ENCODE results near the gene MTNR1B. TPM values are rescaled to one million over a fixed set of nuclear protein-coding genes. Genes with fewer than 3 reads are reported as not detected.

Gene MTNR1B
- total RNA-seq, 6 experiments from 2014 or later, result not detected

DNA sequence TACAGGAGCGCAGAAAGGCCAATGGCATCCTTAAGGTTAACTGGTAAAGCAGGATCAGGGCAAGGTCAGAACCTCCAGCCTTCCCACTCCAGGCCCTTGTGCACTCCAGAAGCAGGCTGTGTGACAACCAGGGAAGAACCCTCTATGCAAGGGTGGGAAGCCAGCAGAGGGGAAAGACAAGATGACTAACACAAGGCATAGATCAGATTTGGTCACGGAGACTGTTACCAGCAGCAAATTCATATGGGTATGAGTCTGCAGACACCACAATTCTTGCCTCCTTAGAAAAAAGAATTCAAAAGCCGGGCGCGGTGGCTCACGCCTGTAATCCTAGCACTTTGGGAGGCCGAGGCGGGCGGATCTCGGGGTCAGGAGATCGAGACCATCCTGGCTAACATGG lies 39.8 kb upstream of the MTNR1B start:
- no peak overlapping the region for H3K4me3 ChIP-seq
- WGBS (ENCODE audit: insufficient coverage, low coverage, low lambda C conversion rate, missing lambda C conversion rate), result 95% methylated on average over 7 of the region's 11 CpGs
- intact Hi-C loops (cut with DNase I), result loop anchor here in 1 of 2 donors (10.0 kb wide), 1 partner anchor 135 kb away; no protein-coding TSS in a partner anchor
- no peak overlapping the region for H3K27ac ChIP-seq
- no peaks in the 10 kb centered on the region for H3K9me3 ChIP-seq
- TF ChIP-seq POLR2A (IDR thresholded peaks at IDR 0.05) (no peak), CTCF (IDR thresholded peaks at IDR 0.05) (no peak)
- ATAC-seq (no peak), DNase-seq (no peak)
- H3K4me1 ChIP-seq, result no peaks in the 10 kb centered on the region
- H3K36me3 ChIP-seq, result no peaks in the 10 kb centered on the region
- no peaks in the 10 kb centered on the region for H3K27me3 ChIP-seq

GRCh38 chr11:92931746-92932422 lies 37.6 kb upstream of the MTNR1B start:
- Histone ChIP-seq H3K9me3 (no peaks in the 10 kb centered on the region), H3K4me3 (no peak overlapping the region), H3K4me1 (no peaks in the 10 kb centered on the region), H3K27me3 (no peaks in the 10 kb centered on the region), H3K27ac (no peak overlapping the region), H3K36me3 (no peaks in the 10 kb centered on the region)
- ATAC-seq, result no peak
- DNase-seq, result no peak
- intact Hi-C loops (cut with DNase I), result loop anchor here in 1 of 2 donors (10.0 kb wide), 1 partner anchor 133 kb away; no protein-coding TSS in a partner anchor
- TF ChIP-seq CTCF (IDR thresholded peaks at IDR 0.05) (no peak), POLR2A (IDR thresholded peaks at IDR 0.05) (no peak)
- 46% methylated on average over 3 of the region's 3 CpGs for WGBS (ENCODE audit: insufficient coverage, low coverage, low lambda C conversion rate, missing lambda C conversion rate)

DNA sequence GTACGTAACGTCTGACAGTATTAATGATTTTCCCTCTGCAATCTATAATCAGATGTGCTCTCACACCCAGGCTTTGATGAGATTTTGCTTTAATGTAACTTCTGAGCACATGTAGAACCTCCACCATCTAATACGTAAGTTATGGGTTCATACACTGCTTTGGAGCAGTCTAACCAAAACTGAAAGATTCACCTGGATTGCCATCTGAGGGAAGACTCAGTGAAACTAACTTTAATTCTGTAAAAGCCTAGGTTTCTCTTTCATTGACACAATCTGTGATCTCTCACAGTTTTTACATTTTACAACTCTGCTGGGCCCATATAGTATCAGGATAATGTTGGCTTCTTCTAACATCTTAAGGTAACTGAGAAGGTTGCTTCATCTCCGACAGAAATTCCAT lies 30.1 kb upstream of the MTNR1B start:
- no peak overlapping the region for H3K27ac ChIP-seq
- H3K9me3 ChIP-seq, result no peaks in the 10 kb centered on the region
- TF ChIP-seq CTCF (IDR thresholded peaks at IDR 0.05) (no peak), POLR2A (IDR thresholded peaks at IDR 0.05) (no peak)
- 81% methylated on average over 4 of the region's 4 CpGs for WGBS (ENCODE audit: insufficient coverage, low coverage, low lambda C conversion rate, missing lambda C conversion rate)
- no peak for DNase-seq
- H3K4me1 ChIP-seq, result no peaks in the 10 kb centered on the region
- no peaks in the 10 kb centered on the region for H3K36me3 ChIP-seq
- ATAC-seq, result no peak
- intact Hi-C loops (cut with DNase I), result loop anchor here in 1 of 2 donors (10.0 kb wide), 1 partner anchor 125 kb away; no protein-coding TSS in a partner anchor
- H3K27me3 ChIP-seq, result no peaks in the 10 kb centered on the region
- no peak overlapping the region for H3K4me3 ChIP-seq

- H3K9me3 ChIP-seq, result no peaks in the 10 kb centered on the region
- H3K4me3 ChIP-seq, result no peak overlapping the region
- no peaks in the 10 kb centered on the region for H3K27me3 ChIP-seq
- H3K4me1 ChIP-seq, result no peaks in the 10 kb centered on the region
- no peak overlapping the region for H3K27ac ChIP-seq
- 24% methylated on average over 12 of the region's 12 CpGs for WGBS (ENCODE audit: insufficient coverage, low coverage, low lambda C conversion rate, missing lambda C conversion rate)
- peak; percentile 81 to 90 (median 88) for ATAC-seq
- no peaks in the 10 kb centered on the region for H3K36me3 ChIP-seq
- TF ChIP-seq POLR2A (IDR thresholded peaks at IDR 0.05) (no peak), CTCF (IDR thresholded peaks at IDR 0.05) (peak; percentile 64 to 78 (median 71))
- intact Hi-C loops (cut with DNase I), result loop anchor here in 1 of 2 donors (10.0 kb wide), 1 partner anchor 283 kb away; no protein-coding TSS in a partner anchor
- no peak for DNase-seq
Observed at GRCh38 chr11:92941676-92942571, 27.5 kb upstream of the MTNR1B start.

All from right lobe of liver (tissue), 6 donors.